ENCODE measurements around the gene ERCC4.

Gene ERCC4

GRCh38 chr16:13996778-13997288 is 76.9 kb downstream of the ERCC4 start:
- DNase-seq = no peak

- no peak for DNase-seq
These were observed 77.6 kb downstream of the ERCC4 start for GRCh38 chr16:13997526-13997925.

GRCh38 chr16:13997933-13998332 is 78.0 kb downstream of the ERCC4 start:
- DNase-seq = no peak

GRCh38 chr16:13999071-13999894 is 79.3 kb downstream of the ERCC4 start:
- DNase-seq = no peak

DNA sequence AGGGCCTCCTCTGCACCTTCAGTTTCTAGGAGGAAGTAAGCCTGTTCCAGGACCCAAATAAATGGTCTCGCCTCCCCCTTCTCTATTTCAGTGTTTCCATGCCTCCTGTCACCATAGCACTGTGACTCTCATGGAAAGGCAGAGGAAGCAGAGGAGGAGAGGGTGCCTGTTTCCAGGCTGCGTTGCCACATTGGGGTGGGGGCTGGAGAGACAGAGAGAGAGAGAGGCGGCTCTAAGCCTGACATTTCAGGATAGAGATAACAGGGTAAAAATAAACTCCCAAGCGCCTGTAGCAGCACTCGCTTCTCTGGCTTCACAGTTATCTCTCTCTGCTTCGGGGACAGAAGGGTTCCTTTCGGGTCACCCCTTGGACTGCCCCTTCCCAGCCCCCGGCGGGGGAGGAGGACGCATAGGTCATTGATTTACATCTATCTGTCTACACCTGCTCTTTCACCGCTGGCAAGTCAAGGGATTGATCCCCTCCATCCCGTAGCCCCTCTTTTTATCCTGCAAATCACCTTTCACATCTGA is 80.0 kb downstream of the ERCC4 start:
- no peak for DNase-seq

DNA sequence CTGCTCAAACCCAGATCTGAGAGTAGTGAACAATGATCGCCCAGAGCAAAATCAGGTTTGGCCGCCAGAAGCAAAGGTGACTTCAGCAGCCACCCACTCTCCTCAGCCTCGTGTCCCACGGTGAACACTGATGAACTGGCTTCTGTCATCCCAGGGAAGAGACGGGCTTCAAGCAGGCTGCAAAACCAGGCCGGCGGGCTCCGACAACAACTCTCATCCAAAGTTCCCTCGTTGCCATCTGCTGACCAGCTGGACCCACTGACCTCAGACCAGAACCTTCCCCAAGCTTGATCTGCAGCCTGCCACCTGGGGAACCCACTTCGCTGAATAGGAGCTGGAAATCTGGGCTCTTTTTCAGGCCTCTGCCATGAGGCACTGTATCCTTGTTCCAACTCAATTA is 81.6 kb downstream of the ERCC4 start:
- no peak for DNase-seq
